Epithelial cell of proximal tubule (primary cell): Measurements from ENCODE around the gene SH2D6. TPM values are rescaled to one million over a fixed set of nuclear protein-coding genes. Genes with fewer than 3 reads are reported as not detected.

Experiments used
- total RNA-seq: library from RNA; depleted of rRNA; stranded (reverse); fragments of >200 nt; gene quantifications from 2 replicates; pipeline ENCODE4 v1.2.3, GENCODE V29; 2015

The SH2D6 gene
- total RNA-seq, 1 donor from 2014 or later, result not detected

Other genes starting within 250 kb of the SH2D6 start
- gene TGOLN2, start 90.7 kb upstream of the SH2D6 start, total RNA-seq, result 72.4 and 74.7 TPM in 2 replicates
- gene RETSAT, start 64.2 kb upstream of the SH2D6 start, total RNA-seq, result 26.3 and 29.1 TPM in 2 replicates
- gene ELMOD3, start 63.9 kb upstream of the SH2D6 start, total RNA-seq, result 9.5 and 11.9 TPM in 2 replicates
- 358 and 441 TPM in 2 replicates for gene CAPG, start 8.3 kb upstream of the SH2D6 start, total RNA-seq
- gene MAT2A, start 120.5 kb downstream of the SH2D6 start, total RNA-seq, result 64.6 and 134 TPM in 2 replicates
- gene GGCX, start 142.8 kb downstream of the SH2D6 start, total RNA-seq, result 35.1 and 58.2 TPM in 2 replicates
- 86.5 and 152 TPM in 2 replicates for gene VAMP8, start 158.9 kb downstream of the SH2D6 start, total RNA-seq
- gene VAMP5, start 165.7 kb downstream of the SH2D6 start, total RNA-seq, result 25.0 and 28.9 TPM in 2 replicates
- 187 and 280 TPM in 2 replicates for gene RNF181, start 177.0 kb downstream of the SH2D6 start, total RNA-seq
- 4.8 and 7.4 TPM in 2 replicates for gene TMEM150A, start 184.0 kb downstream of the SH2D6 start, total RNA-seq
- gene C2orf68, start 193.4 kb downstream of the SH2D6 start, total RNA-seq, result 9.9 and 16.5 TPM in 2 replicates
- 89.3 and 97.4 TPM in 2 replicates for gene USP39, start 197.5 kb downstream of the SH2D6 start, total RNA-seq
- gene SFTPB, start 249.5 kb downstream of the SH2D6 start, total RNA-seq, result not detected in 2 replicates